ENCODE data around the gene SLAIN1.

The SLAIN1 gene

GRCh38 chr13:77807431-77808135 lies 110.1 kb downstream of the SLAIN1 start:
- H3K4me1 ChIP-seq (ENCODE audit: insufficient read depth, low read length): no peaks in the 10 kb centered on the region
- H3K36me3 ChIP-seq (ENCODE audit: insufficient read depth, low read length): no peaks in the 10 kb centered on the region
- H3K9me3 ChIP-seq (ENCODE audit: control insufficient read depth, insufficient read depth, low read length): no peaks in the 10 kb centered on the region
- H3K9ac ChIP-seq (ENCODE audit: low read depth, low read length): no peak overlapping the region

GRCh38 chr13:77810430-77810829 lies 112.9 kb downstream of the SLAIN1 start:
- no peak overlapping the region for H3K9ac ChIP-seq (ENCODE audit: low read depth, low read length)
- no peaks in the 10 kb centered on the region for H3K9me3 ChIP-seq (ENCODE audit: control insufficient read depth, insufficient read depth, low read length)
- H3K36me3 ChIP-seq (ENCODE audit: insufficient read depth, low read length): no peaks in the 10 kb centered on the region
- H3K4me1 ChIP-seq (ENCODE audit: insufficient read depth, low read length): no peaks in the 10 kb centered on the region

- Histone ChIP-seq H3K9me3 (ENCODE audit: control insufficient read depth, insufficient read depth, low read length) (no peaks in the 10 kb centered on the region), H3K9ac (ENCODE audit: low read depth, low read length) (no peak overlapping the region), H3K4me1 (ENCODE audit: insufficient read depth, low read length) (no peaks in the 10 kb centered on the region), H3K36me3 (ENCODE audit: insufficient read depth, low read length) (no peaks in the 10 kb centered on the region)
Measured at GRCh38 chr13:77810878-77811277, 113.4 kb downstream of the SLAIN1 start.

- no peaks in the 10 kb centered on the region for H3K36me3 ChIP-seq (ENCODE audit: insufficient read depth, low read length)
- no peaks in the 10 kb centered on the region for H3K4me1 ChIP-seq (ENCODE audit: insufficient read depth, low read length)
- H3K9me3 ChIP-seq (ENCODE audit: control insufficient read depth, insufficient read depth, low read length): no peaks in the 10 kb centered on the region
- H3K9ac ChIP-seq (ENCODE audit: low read depth, low read length): no peak overlapping the region
Measured at GRCh38 chr13:77811381-77811780, 113.9 kb downstream of the SLAIN1 start.

- Histone ChIP-seq H3K36me3 (ENCODE audit: insufficient read depth, low read length) (no peaks in the 10 kb centered on the region), H3K9me3 (ENCODE audit: control insufficient read depth, insufficient read depth, low read length) (no peaks in the 10 kb centered on the region), H3K9ac (ENCODE audit: low read depth, low read length) (no peak overlapping the region), H3K4me1 (ENCODE audit: insufficient read depth, low read length) (no peaks in the 10 kb centered on the region)
Measured at GRCh38 chr13:77811981-77812380, 114.5 kb downstream of the SLAIN1 start.

All from ES-I3 (cell line).